ENCODE data around the gene SLC22A14.

Gene SLC22A14

GRCh38 chr3:38297947-38298711, 16.0 kb downstream of the SLC22A14 start:
- Histone ChIP-seq H2AK5ac (ENCODE audit: low read length) (no peak overlapping the region), H3K36me3 (ENCODE audit: control insufficient read depth, insufficient read depth, low read length) (no peaks in the 10 kb centered on the region), H3K4me3 (ENCODE audit: low read length) (no peak overlapping the region), H3K79me1 (ENCODE audit: low read length) (no peaks in the 10 kb centered on the region), H2BK5ac (ENCODE audit: low read length) (no peak overlapping the region), H3K27ac (ENCODE audit: low read depth, low read length) (no peak overlapping the region), H3K79me2 (ENCODE audit: control insufficient read depth, insufficient read depth, low read length) (no peaks in the 10 kb centered on the region), H3K23ac (ENCODE audit: low read length) (no peak overlapping the region), H2BK15ac (replicated peaks; ENCODE audit: low read depth) (no peak overlapping the region), H4K8ac (ENCODE audit: low read depth, low read length) (no peak overlapping the region), H3K4ac (ENCODE audit: low read depth, low read length) (no peak overlapping the region), H3K9ac (ENCODE audit: low read length) (no peak overlapping the region), H2BK120ac (ENCODE audit: low read depth, low read length) (no peak overlapping the region), H3K18ac (ENCODE audit: low read length) (no peak overlapping the region), H3K27me3 (ENCODE audit: insufficient read depth, low read length, poor library complexity) (no peaks in the 10 kb centered on the region), H3K4me1 (ENCODE audit: control insufficient read depth, low read depth, low read length) (no peaks in the 10 kb centered on the region), H3K4me2 (ENCODE audit: low read length) (no peak overlapping the region), H4K5ac (ENCODE audit: low read length) (no peak overlapping the region), H3K56ac (ENCODE audit: low read length) (no peak overlapping the region)
- no peak for DNase-seq
- no CpG with 5 or more reads among the region's 5 CpGs for WGBS (ENCODE audit: extremely low coverage, insufficient coverage, low lambda C conversion rate)

- Histone ChIP-seq H3K4me3 (ENCODE audit: low read length) (no peak overlapping the region), H4K5ac (ENCODE audit: low read length) (no peak overlapping the region), H3K79me2 (ENCODE audit: control insufficient read depth, insufficient read depth, low read length) (no peaks in the 10 kb centered on the region), H3K4me1 (ENCODE audit: control insufficient read depth, low read depth, low read length) (no peaks in the 10 kb centered on the region), H3K9ac (ENCODE audit: low read length) (no peak overlapping the region), H3K79me1 (ENCODE audit: low read length) (no peaks in the 10 kb centered on the region), H3K18ac (ENCODE audit: low read length) (no peak overlapping the region), H3K36me3 (ENCODE audit: control insufficient read depth, insufficient read depth, low read length) (no peaks in the 10 kb centered on the region), H3K23ac (ENCODE audit: low read length) (no peak overlapping the region), H3K4me2 (ENCODE audit: low read length) (no peak overlapping the region), H3K4ac (ENCODE audit: low read depth, low read length) (no peak overlapping the region), H3K56ac (ENCODE audit: low read length) (no peak overlapping the region), H2BK120ac (ENCODE audit: low read depth, low read length) (no peak overlapping the region), H4K8ac (ENCODE audit: low read depth, low read length) (no peak overlapping the region), H3K27me3 (ENCODE audit: insufficient read depth, low read length, poor library complexity) (no peaks in the 10 kb centered on the region), H2BK15ac (replicated peaks; ENCODE audit: low read depth) (no peak overlapping the region), H2AK5ac (ENCODE audit: low read length) (no peak overlapping the region), H2BK5ac (ENCODE audit: low read length) (no peak overlapping the region), H3K27ac (ENCODE audit: low read depth, low read length) (no peak overlapping the region)
- no CpG with 5 or more reads among the region's 5 CpGs for WGBS (ENCODE audit: extremely low coverage, insufficient coverage, low lambda C conversion rate)
- no peak for DNase-seq
Observed at GRCh38 chr3:38306941-38307340, 24.8 kb downstream of the SLC22A14 start.

GRCh38 chr3:38307599-38307998, 25.5 kb downstream of the SLC22A14 start:
- H3K4me3 ChIP-seq (ENCODE audit: low read length): no peak overlapping the region
- no peak overlapping the region for H3K56ac ChIP-seq (ENCODE audit: low read length)
- no peaks in the 10 kb centered on the region for H3K4me1 ChIP-seq (ENCODE audit: control insufficient read depth, low read depth, low read length)
- no peak for DNase-seq
- no peaks in the 10 kb centered on the region for H3K36me3 ChIP-seq (ENCODE audit: control insufficient read depth, insufficient read depth, low read length)
- no peak overlapping the region for H2BK15ac ChIP-seq (replicated peaks; ENCODE audit: low read depth)
- no peaks in the 10 kb centered on the region for H3K79me2 ChIP-seq (ENCODE audit: control insufficient read depth, insufficient read depth, low read length)
- H4K5ac ChIP-seq (ENCODE audit: low read length): no peak overlapping the region
- no peak overlapping the region for H3K27ac ChIP-seq (ENCODE audit: low read depth, low read length)
- no peak overlapping the region for H3K4me2 ChIP-seq (ENCODE audit: low read length)
- H2AK5ac ChIP-seq (ENCODE audit: low read length): no peak overlapping the region
- no peak overlapping the region for H4K8ac ChIP-seq (ENCODE audit: low read depth, low read length)
- H3K27me3 ChIP-seq (ENCODE audit: insufficient read depth, low read length, poor library complexity): no peaks in the 10 kb centered on the region
- H2BK5ac ChIP-seq (ENCODE audit: low read length): no peak overlapping the region
- no peak overlapping the region for H3K4ac ChIP-seq (ENCODE audit: low read depth, low read length)
- H3K23ac ChIP-seq (ENCODE audit: low read length): no peak overlapping the region
- H3K18ac ChIP-seq (ENCODE audit: low read length): no peak overlapping the region
- no CpG with 5 or more reads among the region's 12 CpGs for WGBS (ENCODE audit: extremely low coverage, insufficient coverage, low lambda C conversion rate)
- no peaks in the 10 kb centered on the region for H3K79me1 ChIP-seq (ENCODE audit: low read length)
- H2BK120ac ChIP-seq (ENCODE audit: low read depth, low read length): no peak overlapping the region
- H3K9ac ChIP-seq (ENCODE audit: low read length): no peak overlapping the region

- no peaks in the 10 kb centered on the region for H3K79me2 ChIP-seq (ENCODE audit: control insufficient read depth, insufficient read depth, low read length)
- no peak overlapping the region for H2AK5ac ChIP-seq (ENCODE audit: low read length)
Observed at GRCh38 chr3:38308456-38308855, 26.4 kb downstream of the SLC22A14 start.

GRCh38 chr3:38311476-38311875, 29.4 kb downstream of the SLC22A14 start:
- H3K27me3 ChIP-seq (ENCODE audit: insufficient read depth, low read length, poor library complexity): no peaks in the 10 kb centered on the region
- no peak overlapping the region for H4K8ac ChIP-seq (ENCODE audit: low read depth, low read length)
- no peak overlapping the region for H3K9ac ChIP-seq (ENCODE audit: low read length)
- no peak overlapping the region for H3K56ac ChIP-seq (ENCODE audit: low read length)
- no peak overlapping the region for H3K23ac ChIP-seq (ENCODE audit: low read length)
- H3K79me2 ChIP-seq (ENCODE audit: control insufficient read depth, insufficient read depth, low read length): no peaks in the 10 kb centered on the region
- H2BK120ac ChIP-seq (ENCODE audit: low read depth, low read length): no peak overlapping the region
- no peaks in the 10 kb centered on the region for H3K4me1 ChIP-seq (ENCODE audit: control insufficient read depth, low read depth, low read length)
- no peak for DNase-seq
- H4K5ac ChIP-seq (ENCODE audit: low read length): no peak overlapping the region
- no peak overlapping the region for H3K4me2 ChIP-seq (ENCODE audit: low read length)
- WGBS (ENCODE audit: extremely low coverage, insufficient coverage, low lambda C conversion rate): no CpG with 5 or more reads among the region's 1 CpG
- no peak overlapping the region for H3K18ac ChIP-seq (ENCODE audit: low read length)
- no peak overlapping the region for H2AK5ac ChIP-seq (ENCODE audit: low read length)
- H2BK15ac ChIP-seq (replicated peaks; ENCODE audit: low read depth): no peak overlapping the region
- no peak overlapping the region for H3K27ac ChIP-seq (ENCODE audit: low read depth, low read length)
- H3K4ac ChIP-seq (ENCODE audit: low read depth, low read length): no peak overlapping the region
- no peaks in the 10 kb centered on the region for H3K36me3 ChIP-seq (ENCODE audit: control insufficient read depth, insufficient read depth, low read length)
- no peak overlapping the region for H2BK5ac ChIP-seq (ENCODE audit: low read length)
- no peaks in the 10 kb centered on the region for H3K79me1 ChIP-seq (ENCODE audit: low read length)
- no peak overlapping the region for H3K4me3 ChIP-seq (ENCODE audit: low read length)

More at GRCh38 chr3:38308456-38308855, 26.4 kb downstream of the SLC22A14 start:
- no peak overlapping the region for H4K8ac ChIP-seq (ENCODE audit: low read depth, low read length)
- H3K36me3 ChIP-seq (ENCODE audit: control insufficient read depth, insufficient read depth, low read length): no peaks in the 10 kb centered on the region
- no peak overlapping the region for H4K5ac ChIP-seq (ENCODE audit: low read length)
- no peak overlapping the region for H3K27ac ChIP-seq (ENCODE audit: low read depth, low read length)
- H3K79me1 ChIP-seq (ENCODE audit: low read length): no peaks in the 10 kb centered on the region
- H3K4me2 ChIP-seq (ENCODE audit: low read length): no peak overlapping the region
- no peak overlapping the region for H2BK5ac ChIP-seq (ENCODE audit: low read length)
- H3K9ac ChIP-seq (ENCODE audit: low read length): no peak overlapping the region
- WGBS (ENCODE audit: extremely low coverage, insufficient coverage, low lambda C conversion rate): no CpG with 5 or more reads among the region's 9 CpGs
- H3K4me1 ChIP-seq (ENCODE audit: control insufficient read depth, low read depth, low read length): no peaks in the 10 kb centered on the region
- no peak for DNase-seq
- H3K4ac ChIP-seq (ENCODE audit: low read depth, low read length): no peak overlapping the region
- no peaks in the 10 kb centered on the region for H3K27me3 ChIP-seq (ENCODE audit: insufficient read depth, low read length, poor library complexity)
- no peak overlapping the region for H3K4me3 ChIP-seq (ENCODE audit: low read length)
- H3K23ac ChIP-seq (ENCODE audit: low read length): no peak overlapping the region
- H3K56ac ChIP-seq (ENCODE audit: low read length): no peak overlapping the region
- H3K18ac ChIP-seq (ENCODE audit: low read length): no peak overlapping the region
- H2BK120ac ChIP-seq (ENCODE audit: low read depth, low read length): no peak overlapping the region
- H2BK15ac ChIP-seq (replicated peaks; ENCODE audit: low read depth): no peak overlapping the region

GRCh38 chr3:38311941-38312340, 29.8 kb downstream of the SLC22A14 start:
- no peaks in the 10 kb centered on the region for H3K27me3 ChIP-seq (ENCODE audit: insufficient read depth, low read length, poor library complexity)
- no peak overlapping the region for H2BK5ac ChIP-seq (ENCODE audit: low read length)
- no peak overlapping the region for H4K8ac ChIP-seq (ENCODE audit: low read depth, low read length)
- no peak overlapping the region for H3K4me2 ChIP-seq (ENCODE audit: low read length)
- no peak overlapping the region for H3K18ac ChIP-seq (ENCODE audit: low read length)
- no peak overlapping the region for H3K4me3 ChIP-seq (ENCODE audit: low read length)
- no peak overlapping the region for H4K5ac ChIP-seq (ENCODE audit: low read length)
- H3K9ac ChIP-seq (ENCODE audit: low read length): no peak overlapping the region
- H2BK120ac ChIP-seq (ENCODE audit: low read depth, low read length): no peak overlapping the region
- no peaks in the 10 kb centered on the region for H3K79me1 ChIP-seq (ENCODE audit: low read length)
- H2BK15ac ChIP-seq (replicated peaks; ENCODE audit: low read depth): no peak overlapping the region
- no peak overlapping the region for H3K4ac ChIP-seq (ENCODE audit: low read depth, low read length)
- no peak for DNase-seq
- H3K56ac ChIP-seq (ENCODE audit: low read length): no peak overlapping the region
- WGBS (ENCODE audit: extremely low coverage, insufficient coverage, low lambda C conversion rate): no CpG with 5 or more reads among the region's 2 CpGs
- no peak overlapping the region for H3K23ac ChIP-seq (ENCODE audit: low read length)
- no peak overlapping the region for H3K27ac ChIP-seq (ENCODE audit: low read depth, low read length)
- no peaks in the 10 kb centered on the region for H3K4me1 ChIP-seq (ENCODE audit: control insufficient read depth, low read depth, low read length)
- H3K36me3 ChIP-seq (ENCODE audit: control insufficient read depth, insufficient read depth, low read length): no peaks in the 10 kb centered on the region
- no peaks in the 10 kb centered on the region for H3K79me2 ChIP-seq (ENCODE audit: control insufficient read depth, insufficient read depth, low read length)
- no peak overlapping the region for H2AK5ac ChIP-seq (ENCODE audit: low read length)

Data from mesendoderm (in vitro differentiated cells).